NCI-H1694 treated with DMSO at 0.1 percent for 48 hours (cell line): ENCODE results near the gene SIL1.
"Not testable (repeated sequence)": the region's sequence is repeated elsewhere in the genome, so short reads cannot be mapped to it uniquely, and the experiment has no call there.

Experiments used
- DNase-seq: peaks from one replicate; lab custom pipeline; 2025; lab: John Stamatoyannopoulos, UW

SIL1 gene

GRCh38 chr5:139068494-139069151 lies 129.5 kb downstream of the SIL1 start:
- DNase-seq, result no peak

DNA sequence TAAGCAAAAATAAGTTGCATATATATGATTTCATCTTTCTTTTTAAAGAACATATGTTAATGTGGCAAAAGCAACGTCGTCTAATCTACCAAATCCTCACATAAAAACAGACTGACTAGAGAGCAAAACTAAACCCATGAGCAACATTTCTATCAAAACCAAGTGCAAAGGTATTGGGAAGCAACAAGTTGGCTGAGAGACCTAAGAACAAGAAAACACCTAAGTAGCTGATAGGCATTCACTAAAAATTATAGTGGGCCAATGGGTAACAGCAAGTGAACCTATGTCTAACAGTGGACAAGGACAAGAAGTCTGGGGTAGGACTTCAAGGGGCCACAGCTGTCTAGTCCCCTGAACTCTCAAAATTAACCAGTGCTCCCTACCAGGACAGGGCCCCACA lies 130.1 kb downstream of the SIL1 start:
- no peak for DNase-seq

DNA sequence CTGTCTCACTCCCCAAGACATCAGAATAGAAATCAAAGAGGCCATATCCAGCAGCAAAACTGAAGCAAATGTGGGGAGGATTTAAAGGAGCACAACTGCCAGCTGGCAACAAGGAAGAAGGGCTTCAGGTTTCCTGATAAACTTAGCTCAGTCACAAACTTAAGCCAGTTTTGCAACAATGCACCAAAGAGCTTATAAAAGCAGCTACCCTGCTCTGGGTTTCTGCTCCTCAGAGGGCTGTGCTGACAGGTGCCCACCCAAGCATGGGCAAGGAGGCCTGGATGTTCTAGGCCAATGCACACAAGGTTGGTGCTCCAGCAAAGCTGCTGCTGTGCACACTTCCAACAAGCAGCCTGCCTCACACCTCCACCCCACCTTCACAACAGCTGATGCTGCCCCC lies 132.9 kb downstream of the SIL1 start:
- no peak for DNase-seq

DNA sequence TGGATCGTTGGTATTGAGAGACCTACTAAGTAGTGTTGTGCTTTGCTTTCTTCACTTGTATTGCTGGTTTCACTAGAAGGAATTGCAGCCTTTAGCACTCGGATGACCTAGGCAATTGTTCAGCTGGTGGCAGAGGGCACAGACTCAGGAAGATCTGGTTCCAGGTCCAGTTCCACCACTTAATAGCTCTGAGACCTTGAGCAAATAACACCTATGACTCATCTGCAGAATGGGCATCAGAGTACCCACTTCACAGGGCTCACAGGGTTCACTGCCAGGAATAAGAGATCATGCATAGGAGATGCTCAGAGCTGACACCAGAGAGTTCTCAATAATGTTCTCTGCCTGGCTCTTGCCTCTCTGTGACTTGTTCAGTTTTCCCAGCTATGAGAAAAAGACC lies 133.6 kb downstream of the SIL1 start:
- no peak for DNase-seq

- no peak for DNase-seq
Measured at GRCh38 chr5:139063664-139064054, 134.5 kb downstream of the SIL1 start.

GRCh38 chr5:139062910-139063663 lies 135.1 kb downstream of the SIL1 start:
- DNase-seq, result no peak

- no peak for DNase-seq
Measured at GRCh38 chr5:139061856-139062255, 136.3 kb downstream of the SIL1 start.

GRCh38 chr5:139061274-139061673 lies 136.9 kb downstream of the SIL1 start:
- no peak for DNase-seq

DNA sequence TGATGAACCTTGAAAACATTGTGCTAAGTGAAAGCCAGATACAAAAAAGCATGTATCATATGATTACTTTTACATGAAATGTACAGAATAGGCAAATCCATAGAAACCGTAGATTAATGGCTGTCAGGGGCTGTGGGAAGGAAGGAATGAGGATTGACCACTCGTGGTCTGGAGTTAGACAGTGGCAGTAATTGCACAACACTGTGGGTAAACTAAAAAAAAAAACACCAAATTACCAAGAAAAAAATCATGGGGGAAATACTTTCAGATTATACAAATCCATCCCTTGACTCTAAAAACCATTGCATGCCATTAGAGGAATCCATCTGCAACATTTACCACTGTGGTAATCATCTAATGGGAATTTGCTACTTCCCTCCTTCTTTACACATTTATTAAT lies 140.0 kb downstream of the SIL1 start:
- DNase-seq, result no peak

GRCh38 chr5:139057045-139057939 lies 140.9 kb downstream of the SIL1 start:
- not testable (repeated sequence) for DNase-seq

DNA sequence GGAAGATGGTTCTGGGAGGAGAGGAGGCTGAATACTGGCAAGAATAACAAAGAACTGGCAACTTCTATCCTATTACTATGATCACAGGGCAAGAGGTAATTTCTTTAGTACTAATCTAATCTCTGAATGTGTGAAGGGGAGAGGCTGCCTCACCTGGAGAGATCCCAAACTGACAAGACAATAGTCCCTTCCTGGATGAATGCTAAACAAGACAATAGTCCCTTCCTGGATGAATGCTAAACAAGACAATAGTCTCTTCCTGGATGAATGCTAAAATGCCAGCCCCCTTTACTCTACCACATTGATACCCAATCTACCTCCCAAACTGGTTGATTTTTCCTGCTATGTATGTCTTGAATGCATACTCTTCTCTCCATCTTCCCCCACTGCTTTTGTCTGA lies 145.2 kb downstream of the SIL1 start:
- no peak for DNase-seq

DNA sequence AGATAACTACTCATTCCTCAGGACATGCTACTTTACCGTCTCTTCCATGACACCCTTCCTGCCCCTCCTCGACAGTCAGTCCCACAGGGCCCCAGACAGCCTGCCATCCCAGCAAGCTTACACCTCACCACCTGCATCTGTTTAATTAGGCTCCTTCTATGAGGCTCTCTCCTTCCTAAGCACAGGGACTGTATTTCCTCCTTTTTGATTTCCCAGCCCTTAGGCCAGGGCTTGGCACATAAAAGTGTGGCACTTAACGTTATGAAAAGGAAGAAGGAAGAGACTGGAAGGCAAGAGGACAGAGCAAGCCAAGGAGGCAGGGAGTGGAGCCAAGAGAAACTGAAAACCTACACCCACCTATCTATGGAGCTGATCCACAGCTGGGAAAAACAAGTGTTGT lies 146.8 kb downstream of the SIL1 start:
- no peak for DNase-seq

DNA sequence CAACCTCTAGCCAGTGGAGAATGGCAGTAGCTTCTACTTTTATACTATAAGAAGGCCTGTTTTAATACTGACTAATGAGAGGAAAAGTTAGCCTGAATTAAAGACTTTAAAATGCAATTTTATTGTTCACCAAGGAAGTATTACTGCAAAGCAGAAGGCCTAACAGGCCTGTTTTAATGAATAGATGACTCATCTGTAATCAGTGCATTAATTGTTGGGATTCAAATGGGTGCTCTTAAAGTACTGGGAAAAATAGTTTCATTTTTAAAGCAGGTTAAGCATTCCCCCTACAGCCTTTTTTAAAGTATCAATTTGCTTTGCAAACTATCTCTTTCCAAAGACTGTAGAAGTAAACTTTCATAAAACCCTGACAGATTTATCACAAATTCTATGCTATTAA lies 147.7 kb downstream of the SIL1 start:
- no peak for DNase-seq

GRCh38 chr5:139049780-139050179 lies 148.4 kb downstream of the SIL1 start:
- DNase-seq, result no peak

DNA sequence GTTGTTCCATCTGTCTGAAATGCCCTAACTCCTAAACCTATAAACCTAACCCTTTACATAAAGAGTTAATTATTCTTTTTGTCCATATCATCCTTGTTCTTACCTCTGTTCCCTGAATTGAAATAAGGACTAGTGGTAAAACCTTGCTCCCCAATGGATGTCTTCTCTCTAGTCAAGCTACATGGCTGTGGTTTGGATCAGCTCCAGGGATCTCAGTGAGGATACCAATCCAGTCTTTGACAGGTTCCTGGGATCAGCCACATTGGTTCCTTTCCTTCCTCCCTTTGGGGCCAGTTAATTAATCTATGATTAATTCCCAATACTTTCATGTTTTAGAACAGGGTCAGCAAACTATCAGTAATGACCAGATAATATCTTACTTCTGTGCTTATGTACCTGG lies 151.6 kb downstream of the SIL1 start:
- DNase-seq, result no peak

DNA sequence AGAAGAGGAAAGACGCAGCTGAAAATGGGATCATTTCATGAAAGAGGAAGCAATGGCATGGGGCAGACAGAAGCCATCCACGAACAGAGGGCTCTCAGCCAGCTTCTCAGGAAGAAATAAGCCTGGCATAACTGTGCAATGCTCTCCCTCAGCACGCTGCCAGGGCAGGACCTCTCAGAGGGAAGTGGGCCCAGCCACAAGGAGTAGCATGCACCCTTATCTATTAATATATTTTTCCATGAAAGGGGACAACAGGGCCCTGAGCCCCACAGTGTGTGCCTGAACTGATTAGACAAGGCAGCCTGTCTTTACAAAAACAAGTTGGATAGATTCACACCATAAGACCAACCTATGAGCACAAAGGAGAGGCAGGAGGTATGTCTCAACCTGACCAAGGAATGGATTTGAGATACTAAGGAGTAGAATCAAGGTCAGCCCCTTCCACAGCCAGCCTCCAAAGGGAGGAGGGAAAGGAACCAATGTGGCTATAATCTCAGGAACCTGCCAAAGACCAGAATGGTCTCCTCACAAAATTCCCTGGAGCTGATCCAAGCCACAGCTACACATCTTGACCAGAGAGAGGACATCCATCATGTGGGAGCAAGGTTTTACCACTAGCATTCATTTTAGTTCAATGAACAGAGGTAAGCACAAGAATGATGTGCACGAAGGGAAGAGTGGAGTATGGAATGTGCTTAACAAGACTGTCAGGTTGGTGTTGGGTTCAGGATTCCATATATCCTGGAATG lies 154.8 kb downstream of the SIL1 start:
- no peak for DNase-seq

- DNase-seq, result no peak
Measured at GRCh38 chr5:139040081-139040480, 158.1 kb downstream of the SIL1 start.

GRCh38 chr5:139038613-139039305 lies 159.4 kb downstream of the SIL1 start:
- DNase-seq, result no peak

- DNase-seq, result no peak
Measured at GRCh38 chr5:139037732-139038131, 160.4 kb downstream of the SIL1 start.

GRCh38 chr5:139036332-139036731 lies 161.8 kb downstream of the SIL1 start:
- DNase-seq, result not testable (repeated sequence)

- no peak for DNase-seq
Measured at GRCh38 chr5:139027150-139027549, 171.0 kb downstream of the SIL1 start.
